Endometrial microvascular endothelial cells (primary cell): Measurements from ENCODE around the gene MRPS12. TPM values are rescaled to one million over a fixed set of nuclear protein-coding genes. Genes with fewer than 3 reads are reported as not detected.

ENCODE experiments used
- in situ Hi-C: cut with HindIII; loops from 2 replicates; pipeline ENCODE4 v1.10.0; 2017; ENCODE audit warnings: low sequenced_read_pairs, low pct_unique_long_range_greater_than_20kb; ENCODE audit errors: inconsistent ontology term
- total RNA-seq: library from RNA; depleted of rRNA; stranded (reverse); fragments of >200 nt; gene quantifications from one replicate; pipeline ENCODE4 v1.2.3, GENCODE V29; 2015; ENCODE audit errors: inconsistent ontology term

The MRPS12 gene
- total RNA-seq, 1 donor from 2014 or later, result 67.3 TPM

GRCh38 chr19:38907670-38908069 is 23.1 kb upstream of the MRPS12 start:
- in situ Hi-C loops, result no loop called here

- in situ Hi-C loops, result no loop called here
Measured at GRCh38 chr19:38908911-38909310, 21.8 kb upstream of the MRPS12 start.

- in situ Hi-C loops, result no loop called here
Measured at GRCh38 chr19:38910488-38910887, 20.3 kb upstream of the MRPS12 start.

GRCh38 chr19:38911388-38912001 is 19.2 kb upstream of the MRPS12 start:
- in situ Hi-C loops, result no loop called here

- in situ Hi-C loops, result no loop called here
Measured at GRCh38 chr19:38912600-38913514, 17.9 kb upstream of the MRPS12 start.

- in situ Hi-C loops, result no loop called here
Measured at GRCh38 chr19:38913958-38914357, 16.8 kb upstream of the MRPS12 start.

- in situ Hi-C loops, result no loop called here
Measured at GRCh38 chr19:38915329-38916321, 15.1 kb upstream of the MRPS12 start.

GRCh38 chr19:38917516-38917915 is 13.2 kb upstream of the MRPS12 start:
- in situ Hi-C loops, result no loop called here

- in situ Hi-C loops, result no loop called here
Measured at GRCh38 chr19:38917921-38918491, 12.7 kb upstream of the MRPS12 start.

- in situ Hi-C loops, result no loop called here
Measured at GRCh38 chr19:38918526-38918925, 12.2 kb upstream of the MRPS12 start.

- in situ Hi-C loops, result no loop called here
Measured at GRCh38 chr19:38919837-38920601, 10.7 kb upstream of the MRPS12 start.

GRCh38 chr19:38920602-38921419 is 9.9 kb upstream of the MRPS12 start:
- in situ Hi-C loops, result no loop called here

GRCh38 chr19:38921420-38922274 is 9.1 kb upstream of the MRPS12 start:
- in situ Hi-C loops, result no loop called here

- in situ Hi-C loops, result no loop called here
Measured at GRCh38 chr19:38922482-38922881, 8.3 kb upstream of the MRPS12 start.

GRCh38 chr19:38924388-38924787 is 6.4 kb upstream of the MRPS12 start:
- in situ Hi-C loops, result no loop called here

GRCh38 chr19:38928391-38929001 is 2.2 kb upstream of the MRPS12 start:
- in situ Hi-C loops, result no loop called here
